Stimulated activated CD4-positive, alpha-beta T cell treated with anti-CD3 and anti-CD28 coated beads, Interleukin-1b, Interleukin-23, amount 100 ng/mL, for 4 hours (primary cell): Measurements from ENCODE around the gene USH2A.

Source experiments
- DNase-seq, 2 donors: peaks; one replicate each; pipeline ENCODE4 v3.0.0-alpha.2; 2020; ENCODE audit warnings: low read depth in 2 of 2

The USH2A gene

GRCh38 chr1:216285052-216285451 lies 138.2 kb downstream of the USH2A start:
- DNase-seq: no peak

- DNase-seq: no peak
Measured at GRCh38 chr1:216281757-216282156, 141.5 kb downstream of the USH2A start.

GRCh38 chr1:216270086-216270773 lies 153.0 kb downstream of the USH2A start:
- no peak for DNase-seq

GRCh38 chr1:216261631-216262030 lies 161.6 kb downstream of the USH2A start:
- no peak for DNase-seq

DNA sequence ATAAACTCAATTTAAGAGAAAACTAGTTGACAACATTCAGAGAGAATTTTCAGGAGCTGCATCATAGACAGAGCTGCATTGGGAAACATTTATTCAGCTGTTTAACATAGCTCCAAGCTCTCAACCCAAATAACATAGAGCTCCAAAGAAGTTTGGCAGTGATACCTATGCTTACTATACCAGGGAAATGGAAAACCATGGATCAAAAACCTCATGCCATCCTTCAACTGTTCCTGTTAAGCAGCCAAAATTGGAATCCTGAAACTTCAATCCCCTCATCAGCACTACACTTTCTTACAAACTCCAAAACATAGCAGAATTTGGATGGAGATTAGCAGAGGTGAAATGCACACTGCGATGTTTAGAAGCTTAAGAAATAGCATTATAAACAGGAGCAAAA lies 164.4 kb downstream of the USH2A start:
- DNase-seq: no peak

GRCh38 chr1:216258386-216258785 lies 164.9 kb downstream of the USH2A start:
- no peak for DNase-seq

- no peak for DNase-seq
Measured at GRCh38 chr1:216250861-216251260, 172.4 kb downstream of the USH2A start.

DNA sequence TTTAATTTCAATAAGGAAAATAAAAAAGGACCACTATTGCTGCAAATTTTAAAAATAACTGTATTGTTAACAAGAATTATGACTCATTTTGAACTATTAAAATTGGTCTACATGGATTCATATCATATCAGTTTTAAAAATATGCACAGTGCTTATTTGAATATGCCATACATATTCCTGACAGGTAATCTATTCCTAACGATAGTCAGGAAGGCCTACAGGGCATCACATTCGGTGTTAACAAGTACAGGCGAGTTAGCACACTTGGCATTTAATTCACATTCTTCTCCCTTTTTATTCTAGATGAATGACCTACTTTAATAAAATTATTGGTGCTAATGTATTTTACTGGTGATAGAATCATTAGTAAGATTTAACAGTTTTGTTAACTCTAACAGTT lies 174.6 kb downstream of the USH2A start:
- no peak for DNase-seq

- DNase-seq: no peak
Measured at GRCh38 chr1:216247937-216248336, 175.3 kb downstream of the USH2A start.

GRCh38 chr1:216246577-216247203 lies 176.6 kb downstream of the USH2A start:
- no peak for DNase-seq

DNA sequence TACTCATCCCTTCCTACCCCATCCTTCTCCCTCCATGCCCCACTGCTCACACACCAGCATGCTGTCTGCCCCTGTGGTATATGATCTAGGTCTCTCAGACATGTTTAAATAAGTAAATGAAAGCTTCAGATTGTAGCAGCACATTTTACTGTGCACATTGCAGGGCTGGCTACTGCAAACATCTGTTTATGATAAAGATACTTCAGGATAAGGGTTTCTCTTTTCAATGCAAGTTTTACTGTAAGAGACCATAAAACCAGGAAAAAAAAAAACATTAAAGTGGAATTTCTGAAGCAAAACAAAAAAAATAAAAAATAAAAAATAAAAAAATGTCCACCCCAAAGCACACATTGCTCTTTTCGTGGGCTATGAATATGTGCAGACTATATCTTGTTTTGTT lies 184.4 kb downstream of the USH2A start:
- DNase-seq: no peak

DNA sequence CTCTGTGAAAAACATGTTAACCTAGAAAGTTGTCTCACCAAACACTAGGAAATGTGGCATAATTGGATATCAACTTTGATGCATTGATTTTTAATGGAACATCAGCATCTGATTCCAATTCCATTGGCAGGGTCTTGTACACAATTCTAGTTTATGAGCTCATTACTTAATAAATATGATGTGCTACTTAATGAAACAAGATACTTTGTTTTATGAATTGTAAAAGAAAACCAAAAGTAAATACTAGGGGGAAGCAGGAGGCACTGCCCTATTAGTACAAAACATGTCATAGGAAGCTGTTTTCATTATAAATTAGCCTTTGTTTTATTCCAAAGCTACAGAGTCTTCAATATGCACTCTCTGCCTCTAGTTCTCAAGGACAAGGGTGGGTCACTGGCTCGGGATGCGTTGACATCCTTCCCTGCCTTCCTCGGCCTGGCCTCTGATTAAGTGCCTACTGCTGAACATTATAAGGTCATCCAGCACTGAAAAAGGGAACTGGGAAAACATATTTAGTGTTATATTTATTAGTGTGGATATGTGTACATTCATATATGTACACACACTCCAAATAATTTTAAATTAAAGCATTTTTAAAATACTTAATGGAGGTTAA lies 185.2 kb downstream of the USH2A start:
- no peak for DNase-seq

DNA sequence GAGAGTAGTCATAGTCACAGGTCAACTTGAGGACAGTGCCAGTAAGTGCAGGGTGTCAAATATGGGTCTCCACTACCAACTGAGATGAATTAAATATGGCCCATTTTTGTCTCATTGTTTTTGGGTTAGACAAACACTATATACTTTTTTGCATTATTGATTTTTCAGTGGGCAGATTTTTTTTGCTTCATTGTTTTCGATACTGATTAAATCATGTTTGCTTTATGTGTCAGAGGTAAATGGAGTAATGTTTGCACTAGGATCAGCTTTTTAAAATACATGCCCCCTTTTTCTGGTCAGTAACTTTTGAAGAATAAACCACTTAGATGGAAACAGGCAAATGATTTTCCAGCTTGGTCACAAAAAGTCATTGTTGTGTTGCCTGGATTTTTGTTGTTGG lies 199.0 kb downstream of the USH2A start:
- no peak for DNase-seq

- no peak for DNase-seq
Measured at GRCh38 chr1:216223486-216223885, 199.8 kb downstream of the USH2A start.

- no peak for DNase-seq
Measured at GRCh38 chr1:216222288-216222687, 201.0 kb downstream of the USH2A start.

DNA sequence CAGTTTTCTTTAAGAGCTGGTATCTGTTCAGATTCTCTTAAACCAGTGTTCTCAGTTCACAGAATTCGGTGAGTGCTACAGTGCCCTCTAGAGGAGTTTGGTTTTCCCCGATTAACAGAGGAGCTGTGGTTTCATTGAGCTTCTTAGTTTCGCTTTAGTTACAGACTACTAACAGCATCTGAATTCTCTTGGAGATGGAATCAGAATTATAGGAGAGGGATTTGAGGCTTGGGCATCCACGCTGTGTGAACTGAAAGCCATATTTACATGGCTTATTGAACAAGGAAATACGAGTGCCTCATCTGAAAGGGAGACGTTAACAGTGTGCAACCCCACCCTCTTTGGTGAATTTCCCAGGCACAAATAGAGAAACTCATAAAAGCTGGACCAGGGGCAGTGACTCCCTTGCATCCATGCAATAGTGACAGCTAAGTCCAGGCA lies 202.0 kb downstream of the USH2A start:
- no peak for DNase-seq

- no peak for DNase-seq
Measured at GRCh38 chr1:216216305-216216704, 206.9 kb downstream of the USH2A start.

GRCh38 chr1:216215169-216215568 lies 208.1 kb downstream of the USH2A start:
- DNase-seq: no peak

DNA sequence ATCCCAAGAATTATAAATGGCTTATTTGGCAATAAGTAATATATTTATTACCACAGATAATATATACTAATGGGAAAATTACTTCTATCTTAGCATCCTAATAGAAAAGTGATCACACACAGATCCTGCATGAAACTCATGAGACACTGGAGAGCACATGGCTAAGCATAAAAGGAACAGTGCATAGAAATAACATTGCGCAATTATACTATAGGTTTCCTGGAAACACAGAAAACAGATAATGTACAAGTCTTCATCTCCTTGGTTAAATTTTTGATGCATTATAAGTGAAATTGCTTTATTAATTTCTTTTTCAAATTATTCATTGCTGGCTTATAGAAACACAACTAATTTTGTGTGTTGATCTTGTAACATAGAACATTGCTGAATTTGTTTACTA lies 210.4 kb downstream of the USH2A start:
- no peak for DNase-seq

DNA sequence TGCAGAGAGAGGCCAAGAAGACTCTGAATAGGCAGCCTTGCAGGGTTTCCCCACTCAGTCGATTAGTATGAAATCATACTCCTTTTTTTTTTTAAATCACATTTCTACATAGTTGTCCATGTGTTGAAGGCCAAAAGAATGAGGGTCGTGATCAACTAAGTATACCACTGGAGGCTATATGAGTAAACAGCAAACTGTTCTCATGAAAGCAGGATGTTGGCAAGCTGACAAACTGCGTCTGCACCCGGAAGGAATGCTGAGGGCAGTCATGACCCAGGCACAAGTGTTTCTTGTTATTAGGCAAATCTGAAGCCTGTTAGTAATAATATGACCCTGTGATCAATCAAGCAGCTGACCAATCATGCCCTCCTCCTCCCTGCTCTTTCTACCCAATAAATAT lies 213.2 kb downstream of the USH2A start:
- DNase-seq: no peak

- DNase-seq: no peak
Measured at GRCh38 chr1:216209125-216209524, 214.1 kb downstream of the USH2A start.

- DNase-seq: no peak
Measured at GRCh38 chr1:216207154-216207553, 216.1 kb downstream of the USH2A start.

DNA sequence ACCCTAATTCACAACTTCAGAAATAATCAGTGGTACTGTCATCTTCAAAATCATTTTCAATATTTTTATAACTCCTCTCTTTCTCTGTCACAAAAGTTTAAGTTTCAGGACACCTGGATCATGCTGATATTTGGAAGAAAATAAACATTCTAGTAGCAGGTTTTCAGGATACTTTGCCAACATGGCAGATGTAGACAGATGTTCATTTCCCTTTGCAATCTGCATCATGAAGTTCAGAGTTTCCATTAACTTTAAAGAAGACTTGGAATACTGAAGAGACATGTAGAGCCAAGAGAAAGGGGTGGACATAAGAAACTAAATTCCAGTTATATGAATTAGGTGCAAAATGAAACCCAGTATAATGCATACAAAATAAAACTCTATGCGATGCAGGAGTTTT lies 218.1 kb downstream of the USH2A start:
- no peak for DNase-seq
